NCI-H187 (cell line): ENCODE measurements around the gene PKN2.

Experiments used
- DNase-seq, 2 experiments: peaks; one replicate each; lab custom pipeline; 2025; lab: John Stamatoyannopoulos, UW

PKN2 gene

GRCh38 chr1:88683541-88684481 is at the start of gene PKN2:
Gene PKN2 (plus strand): TSS chr1:88684273. CDS start chr1:88684581, 308 bp downstream.
- DNase-seq, result peak; percentile 96 to 97

GRCh38 chr1:88634538-88634937 is 49.5 kb upstream of the PKN2 start:
- DNase-seq, result no peak

- DNase-seq, result no peak
These were observed 44.0 kb upstream of the PKN2 start for GRCh38 chr1:88640060-88640459.

- DNase-seq, result no peak
These were observed 38.2 kb upstream of the PKN2 start for GRCh38 chr1:88645886-88646285.

GRCh38 chr1:88646476-88647248 is 37.4 kb upstream of the PKN2 start:
- DNase-seq, result no peak

GRCh38 chr1:88647249-88647645 is 36.8 kb upstream of the PKN2 start:
- DNase-seq, result no peak

GRCh38 chr1:88647749-88648415 is 36.2 kb upstream of the PKN2 start:
- no peak for DNase-seq

- no peak for DNase-seq
These were observed 35.4 kb upstream of the PKN2 start for GRCh38 chr1:88648706-88649105.

GRCh38 chr1:88649932-88650331 is 34.1 kb upstream of the PKN2 start:
- no peak for DNase-seq

- DNase-seq, result no peak
These were observed 33.2 kb upstream of the PKN2 start for GRCh38 chr1:88650676-88651418.

- no peak for DNase-seq
These were observed 28.9 kb upstream of the PKN2 start for GRCh38 chr1:88655140-88655539.

GRCh38 chr1:88655685-88656299 is 28.3 kb upstream of the PKN2 start:
- DNase-seq, result no peak

- DNase-seq, result no peak
These were observed 25.7 kb upstream of the PKN2 start for GRCh38 chr1:88658419-88658818.

GRCh38 chr1:88659552-88659951 is 24.5 kb upstream of the PKN2 start:
- no peak for DNase-seq

GRCh38 chr1:88661188-88661587 is 22.9 kb upstream of the PKN2 start:
- DNase-seq, result no peak

GRCh38 chr1:88661951-88662699 is 21.9 kb upstream of the PKN2 start:
- DNase-seq, result no peak

- no peak for DNase-seq
These were observed 21.4 kb upstream of the PKN2 start for GRCh38 chr1:88662723-88663122.

- no peak for DNase-seq
These were observed 15.7 kb upstream of the PKN2 start for GRCh38 chr1:88668405-88668804.

- no peak for DNase-seq
These were observed 13.6 kb upstream of the PKN2 start for GRCh38 chr1:88670462-88670861.

GRCh38 chr1:88673446-88673845 is 10.6 kb upstream of the PKN2 start:
- DNase-seq, result no peak

GRCh38 chr1:88678405-88678804 is 5.7 kb upstream of the PKN2 start:
- no peak for DNase-seq
